GM15510 (cell line): ENCODE data around the gene DOK5.

Experiments
- POLR2A ChIP-seq: IDR thresholded peaks from 3 replicates; pipeline ENCODE4 v1.6.1; 2011; ENCODE audit warnings: borderline replicate concordance; ENCODE audit not compliant: insufficient read length; ENCODE audit errors: extremely low read depth

Gene DOK5

DNA sequence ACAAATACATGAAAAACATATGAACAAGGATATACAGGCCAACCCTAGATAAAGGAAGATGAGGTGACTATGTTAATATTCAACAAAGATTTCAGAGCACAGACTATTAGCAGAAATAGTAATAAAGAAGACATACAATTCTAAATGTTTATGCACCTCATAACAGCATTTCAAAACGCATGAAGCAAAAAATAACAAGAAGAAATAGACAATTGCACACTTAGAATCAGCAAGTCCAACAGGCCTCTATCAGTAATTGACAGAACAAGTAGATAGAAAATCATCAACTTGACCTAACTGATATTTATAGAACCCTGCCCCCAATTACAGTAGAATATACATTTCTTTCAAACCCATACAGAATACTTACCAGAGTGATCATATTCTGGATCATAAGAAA lies 11.4 kb upstream of the DOK5 start:
- no peak for TF ChIP-seq POLR2A

DNA sequence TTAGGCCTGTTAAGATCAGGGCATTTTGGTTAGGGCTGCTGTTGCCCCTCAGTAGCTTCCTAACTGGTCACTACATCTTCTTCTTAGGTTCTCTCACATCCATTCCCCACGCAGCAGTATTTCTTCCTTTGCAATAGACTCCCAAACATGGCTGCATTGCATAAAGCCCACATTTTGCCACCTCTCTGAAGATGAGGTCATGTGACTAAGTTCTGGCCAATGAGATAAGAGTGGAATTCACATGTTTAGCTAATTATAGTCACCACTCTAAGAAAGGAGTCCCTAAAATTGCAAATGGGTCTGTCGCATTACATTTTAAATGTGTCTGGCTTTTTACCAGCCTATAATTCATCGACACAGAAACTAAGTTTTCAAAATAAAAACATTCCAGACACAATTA lies 9.3 kb upstream of the DOK5 start:
- no peak for TF ChIP-seq POLR2A

DNA sequence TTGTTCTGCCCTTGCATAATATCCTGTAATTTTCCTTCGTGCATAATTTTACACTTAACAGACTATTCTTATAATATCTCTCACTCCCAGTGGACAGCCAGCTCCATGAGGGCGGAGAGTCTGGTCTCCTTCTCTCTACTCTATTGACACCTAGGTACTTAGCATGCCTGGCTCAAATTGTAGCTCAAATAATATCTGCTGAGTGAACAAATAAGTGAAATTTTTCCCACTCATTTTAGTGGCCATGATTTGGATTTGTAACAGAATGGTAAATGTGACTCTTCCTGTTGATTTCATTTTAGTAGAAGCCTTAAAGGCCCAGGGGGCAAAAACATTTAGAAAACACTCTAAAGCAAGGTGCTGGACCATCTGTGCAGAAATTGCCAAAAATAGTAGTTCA lies 7.8 kb upstream of the DOK5 start:
- no peak for TF ChIP-seq POLR2A

DNA sequence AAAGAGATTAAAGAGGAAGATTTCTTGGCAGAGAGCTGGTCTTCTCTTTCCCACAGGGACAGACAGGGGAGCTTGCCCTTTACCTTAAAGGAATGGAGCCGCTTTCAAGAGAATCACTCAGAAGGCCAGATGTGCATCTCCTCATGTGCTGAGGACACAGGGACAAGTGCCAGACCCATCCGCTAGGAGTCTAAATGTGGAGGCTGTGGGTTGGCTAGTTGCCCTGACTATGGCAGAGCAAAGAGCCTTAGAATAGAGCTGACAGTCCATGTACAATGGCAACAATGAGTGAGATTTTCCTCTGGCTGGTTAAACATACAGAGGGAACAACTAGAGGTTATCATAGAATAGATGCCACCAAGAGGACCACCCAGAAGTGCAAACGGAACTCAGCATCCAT lies 7.3 kb upstream of the DOK5 start:
- no peak for TF ChIP-seq POLR2A

DNA sequence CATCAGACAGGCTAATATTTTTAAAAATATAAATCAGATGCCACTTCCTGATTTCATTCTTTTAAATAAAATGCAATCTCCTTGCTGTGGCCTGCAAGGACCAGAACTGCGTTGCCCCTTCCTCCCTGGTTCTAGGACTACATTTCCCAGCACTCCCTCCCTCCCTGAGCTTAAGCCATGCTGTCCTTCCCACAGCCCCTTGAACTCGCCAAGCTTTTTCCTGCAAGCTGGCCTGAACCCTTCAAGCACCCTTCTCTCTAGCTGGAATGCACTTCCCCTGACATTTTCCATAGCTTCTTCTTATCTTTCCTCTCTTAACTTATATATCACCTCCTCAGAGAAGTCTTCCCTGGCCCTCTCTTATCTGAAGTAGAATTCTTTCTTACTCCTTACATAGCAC lies 6.1 kb upstream of the DOK5 start:
- TF ChIP-seq POLR2A, result no peak

DNA sequence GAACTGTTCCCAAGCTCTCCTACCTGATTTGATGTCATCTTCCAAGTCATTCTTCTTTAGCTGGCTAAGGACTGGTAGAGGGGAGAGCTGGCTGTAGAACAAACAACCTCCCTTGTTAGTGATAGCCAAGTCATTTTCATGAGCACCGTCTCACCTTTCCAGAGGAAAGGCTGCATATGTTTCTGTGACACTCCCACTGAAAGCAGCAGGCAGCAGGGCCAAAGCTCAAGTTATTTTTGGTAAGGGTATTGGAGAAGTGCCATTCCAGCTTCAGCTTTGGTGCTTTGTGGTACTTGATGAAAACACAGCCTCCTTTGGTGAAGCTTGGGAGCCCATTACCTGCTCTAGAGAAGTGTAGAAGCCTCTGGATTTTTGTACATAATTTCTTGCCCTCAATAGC lies 5.4 kb upstream of the DOK5 start:
- TF ChIP-seq POLR2A, result no peak

DNA sequence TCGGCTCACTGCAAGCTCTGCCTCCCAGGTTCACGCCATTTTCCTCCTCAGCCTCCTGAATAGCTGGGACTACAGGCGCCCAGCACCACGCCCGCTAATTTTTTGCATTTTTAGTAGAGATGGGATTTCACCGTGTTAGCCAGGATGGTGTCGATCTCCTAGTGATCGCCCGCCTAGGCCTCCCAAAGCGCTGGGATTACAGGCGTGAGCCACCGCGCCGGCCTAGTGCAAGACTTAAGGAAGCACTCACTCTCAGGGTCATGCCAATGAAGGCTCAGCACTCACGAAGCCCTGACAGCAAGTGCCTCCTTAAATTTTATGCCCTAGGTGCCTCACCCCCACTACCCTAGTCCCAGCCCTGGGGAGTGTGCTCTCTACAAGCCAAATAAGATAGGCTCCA lies 4.7 kb upstream of the DOK5 start:
- no peak for TF ChIP-seq POLR2A

DNA sequence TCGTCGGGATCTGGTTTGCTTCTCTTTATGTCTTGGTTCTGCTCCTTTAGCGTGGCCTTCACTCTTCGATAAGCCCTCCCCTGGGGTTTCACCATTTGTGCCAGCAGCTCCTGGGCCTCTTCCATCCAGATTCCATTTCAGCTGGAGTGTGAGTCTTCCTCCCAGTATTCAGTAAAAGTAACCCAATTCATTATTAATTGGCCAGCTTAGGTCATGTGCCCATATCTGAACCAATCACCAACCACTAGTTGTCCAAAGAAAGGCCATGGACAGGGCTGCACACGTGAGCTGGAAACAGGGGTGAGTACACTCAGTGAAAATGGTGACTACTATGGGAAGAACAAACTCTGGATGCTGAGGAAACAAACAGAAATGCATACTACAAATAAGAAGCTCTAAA lies 2.8 kb upstream of the DOK5 start:
- no peak for TF ChIP-seq POLR2A

DNA sequence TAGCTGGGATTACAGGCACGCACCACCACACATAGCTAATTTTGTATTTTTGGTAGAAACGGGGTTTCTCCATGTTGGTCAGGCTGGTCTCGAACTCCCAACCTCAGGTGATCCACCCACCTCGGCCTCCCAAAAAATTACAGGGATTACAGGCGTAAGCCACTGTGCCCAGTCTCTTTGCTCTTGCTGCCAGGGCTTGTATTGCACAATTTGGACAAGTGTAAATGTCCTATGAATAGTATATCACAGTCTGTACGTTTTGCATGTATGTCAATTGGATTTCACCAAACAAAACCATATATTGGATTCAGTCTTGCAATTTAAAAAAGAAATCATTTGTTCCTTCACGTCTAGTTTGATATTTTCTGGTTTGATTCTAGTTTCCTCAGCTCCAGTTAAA lies 2.1 kb upstream of the DOK5 start:
- no peak for TF ChIP-seq POLR2A

DNA sequence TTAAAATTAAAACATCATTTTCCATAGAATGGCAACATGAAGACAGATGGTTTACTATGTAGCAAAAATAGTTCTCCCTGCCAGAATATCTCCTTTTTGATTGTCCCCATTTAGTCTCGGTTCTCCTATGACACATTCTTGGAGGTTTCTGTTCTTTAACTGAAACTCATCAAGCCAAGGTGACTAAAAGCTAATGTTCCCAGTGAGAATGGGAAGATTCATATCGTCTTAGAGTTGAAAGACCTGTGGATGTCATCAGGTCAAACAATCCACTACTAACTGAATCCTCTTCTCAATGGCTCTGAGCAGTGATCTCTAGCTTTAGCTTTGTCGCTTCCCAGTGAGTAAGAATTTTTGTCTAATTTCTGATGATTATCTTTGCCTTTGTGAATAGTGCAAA lies 1.3 kb upstream of the DOK5 start:
- no peak for TF ChIP-seq POLR2A

DNA sequence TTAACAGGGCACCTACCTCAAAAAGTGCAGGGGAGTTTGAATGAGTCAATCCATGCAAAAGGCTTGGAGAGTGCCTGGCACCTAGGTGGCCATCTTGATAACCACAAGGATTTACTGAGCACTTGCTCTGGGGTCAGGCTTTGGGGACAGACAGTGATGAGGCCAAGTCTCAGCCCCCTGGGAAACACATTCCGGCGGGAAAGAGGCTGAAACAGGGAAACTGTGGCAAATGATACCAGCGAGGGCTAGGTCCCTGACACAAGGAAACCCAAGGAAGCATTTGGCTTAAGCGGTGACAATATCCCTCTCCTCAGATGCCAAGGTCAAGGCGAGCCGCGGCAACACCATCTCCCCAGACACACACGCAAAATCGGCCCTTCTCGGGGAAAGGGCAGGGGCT lies 527 bp upstream of the DOK5 start:
- TF ChIP-seq POLR2A, result no peak

DNA sequence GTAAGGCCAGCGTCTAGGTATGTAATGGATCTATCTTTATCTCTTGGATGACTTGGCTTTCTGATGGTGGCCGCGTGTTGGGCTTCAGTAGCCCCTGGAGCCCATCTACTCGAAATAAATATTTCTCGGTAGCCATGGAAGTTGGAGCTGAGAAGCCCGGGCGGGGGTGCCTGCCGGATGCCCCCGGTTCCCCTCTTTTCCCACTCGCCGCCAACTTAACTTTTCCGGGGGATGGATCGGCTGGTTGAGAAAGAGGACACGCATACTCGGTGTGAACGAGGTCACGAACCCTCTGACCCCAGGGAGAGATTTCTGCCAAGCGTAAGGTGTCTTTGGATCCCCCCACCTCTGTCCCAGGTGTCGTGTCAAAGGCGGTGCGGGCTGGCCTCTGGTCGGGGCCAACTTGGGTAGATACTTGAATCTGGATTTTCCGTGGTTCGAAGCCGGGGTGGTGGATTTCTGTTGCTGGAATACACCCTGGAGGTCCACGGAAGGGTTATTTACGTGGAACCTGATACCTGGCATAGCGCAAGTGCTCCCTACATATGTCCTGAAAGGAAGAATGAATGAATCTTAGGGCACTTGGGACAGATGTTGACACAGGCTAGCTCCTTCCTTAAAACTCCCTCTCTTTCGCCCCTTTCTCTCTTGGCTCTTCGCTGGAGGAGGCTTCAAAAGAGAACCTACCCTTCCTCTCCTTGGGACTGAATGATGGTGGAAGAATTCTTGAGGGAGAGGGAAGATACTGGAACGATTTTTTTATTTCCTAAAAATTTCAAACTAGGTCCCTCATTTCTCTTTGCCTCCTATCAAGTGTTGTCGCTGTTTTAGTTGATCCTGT lies 996 bp downstream of the DOK5 start:
- TF ChIP-seq POLR2A, result no peak

DNA sequence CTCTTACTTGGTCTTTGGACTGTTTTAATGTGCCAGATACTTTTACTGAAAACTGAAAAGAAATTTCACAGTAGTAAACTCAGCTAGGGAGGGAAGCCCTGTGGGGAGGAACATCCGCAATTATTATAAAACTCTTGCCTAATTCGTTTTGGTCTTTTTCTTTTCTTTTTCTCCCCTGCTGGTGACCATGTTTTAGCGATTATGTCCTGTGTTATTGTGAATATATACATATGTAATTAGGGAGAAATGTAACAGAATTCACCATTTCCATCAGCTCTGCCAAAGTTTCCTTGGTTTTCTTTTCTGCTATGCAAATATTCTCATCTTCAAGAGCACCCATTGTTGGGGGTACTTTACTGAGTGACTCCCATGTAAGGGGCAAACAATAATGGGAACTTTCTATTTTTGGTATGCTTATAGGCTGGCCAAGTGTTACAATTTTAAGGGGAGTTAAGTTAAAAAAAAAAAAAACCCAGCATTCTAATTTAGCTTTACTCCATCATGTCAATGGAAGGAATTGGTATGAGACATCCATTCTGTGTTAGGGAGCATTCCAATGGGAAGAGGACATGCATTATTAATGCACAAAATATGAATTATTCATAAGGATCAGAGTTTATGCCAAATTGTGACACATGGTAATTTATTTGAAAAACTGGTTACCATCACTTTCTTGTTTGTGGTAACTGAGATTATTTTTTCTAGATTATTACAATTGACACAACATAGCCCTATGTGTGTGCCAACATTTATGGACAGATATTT lies 2.0 kb downstream of the DOK5 start:
- no peak for TF ChIP-seq POLR2A

DNA sequence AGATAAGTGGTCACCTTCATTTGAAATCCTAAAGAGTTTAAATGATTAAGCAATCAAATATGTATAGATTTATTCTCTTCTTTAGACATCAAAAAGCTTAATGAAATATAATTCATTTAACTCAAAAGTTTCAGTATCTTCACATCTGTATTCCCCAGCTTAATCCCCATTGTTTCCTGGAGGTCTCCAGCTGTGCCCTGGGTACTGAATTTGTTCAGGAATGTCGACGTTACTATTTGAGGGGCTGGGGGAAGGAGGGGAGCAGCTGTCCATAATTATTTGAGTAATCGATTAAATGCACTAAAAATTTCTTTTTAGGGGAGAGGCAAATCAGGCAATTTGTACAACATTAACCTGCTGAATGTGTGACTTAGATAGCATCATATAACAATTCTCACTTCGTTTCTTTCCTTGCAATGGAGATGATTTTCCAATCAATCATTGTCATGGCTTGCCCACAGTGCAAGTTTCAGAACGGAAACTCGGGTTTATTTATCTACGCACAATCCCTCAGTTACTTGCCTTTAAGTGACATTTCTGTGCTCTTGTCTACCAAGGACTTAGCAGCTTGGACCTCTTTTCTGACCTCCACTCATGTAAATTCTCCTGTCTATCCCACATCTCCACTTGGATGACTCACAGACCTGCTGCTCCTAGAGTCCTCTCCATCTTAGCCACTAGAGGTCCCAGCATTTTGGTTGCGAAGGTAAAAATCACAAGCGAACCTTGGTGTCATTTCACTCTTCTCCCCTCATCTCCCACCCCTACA lies 3.9 kb downstream of the DOK5 start:
- TF ChIP-seq POLR2A, result no peak

DNA sequence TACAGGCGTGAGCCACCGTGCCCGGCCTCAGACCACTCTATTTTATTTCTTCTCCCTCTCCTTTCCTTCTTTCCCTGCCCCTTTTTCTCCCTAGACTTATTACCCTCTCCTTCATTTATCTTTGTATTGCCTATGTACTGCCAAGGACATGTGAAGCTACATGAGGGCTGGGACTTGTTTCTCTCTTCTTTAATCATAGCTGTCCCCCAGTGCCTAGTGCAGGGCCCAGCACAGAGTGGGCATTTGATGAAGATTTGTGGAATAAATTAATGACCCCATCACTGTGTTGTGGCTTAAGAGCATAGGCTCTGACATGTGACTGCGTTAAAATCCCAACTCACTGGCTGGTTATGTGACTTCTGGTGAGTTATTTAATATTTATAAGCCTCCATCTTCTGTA lies 6.0 kb downstream of the DOK5 start:
- TF ChIP-seq POLR2A, result no peak
